ENCODE results near the gene CABLES2.
"Not testable (repeated sequence)": the region's sequence is repeated elsewhere in the genome, so short reads cannot be mapped to it uniquely, and the experiment has no call there.

Gene CABLES2

GRCh38 chr20:62387933-62388635 is 19.0 kb downstream of the CABLES2 start:
- FAIRE-seq: no peak

GRCh38 chr20:62387219-62387913 is 19.7 kb downstream of the CABLES2 start:
- FAIRE-seq: no peak

GRCh38 chr20:62386383-62387218 is 20.5 kb downstream of the CABLES2 start, which contains the start of gene RPS21:
Gene RPS21 (plus strand): TSS chr20:62387103. CDS start chr20:62387339, 236 bp downstream.
- FAIRE-seq: no peak

GRCh38 chr20:62382306-62383198 is 24.5 kb downstream of the CABLES2 start:
- no peak for FAIRE-seq

GRCh38 chr20:62381842-62382241 is 25.2 kb downstream of the CABLES2 start:
- no peak for FAIRE-seq

GRCh38 chr20:62381202-62381797 is 25.8 kb downstream of the CABLES2 start:
- FAIRE-seq: no peak

- no peak for FAIRE-seq
Observed at GRCh38 chr20:62378215-62378614, 28.9 kb downstream of the CABLES2 start.

- FAIRE-seq: no peak
Observed at GRCh38 chr20:62377615-62378178, 29.4 kb downstream of the CABLES2 start.

- no peak for FAIRE-seq
Observed at GRCh38 chr20:62377064-62377461, 30.0 kb downstream of the CABLES2 start.

- no peak for FAIRE-seq
Observed at GRCh38 chr20:62376112-62377063, 30.7 kb downstream of the CABLES2 start.

- FAIRE-seq: no peak
Observed at GRCh38 chr20:62374331-62375152, 32.5 kb downstream of the CABLES2 start.

GRCh38 chr20:62373631-62374179 is 33.4 kb downstream of the CABLES2 start:
- FAIRE-seq: not testable (repeated sequence)

- FAIRE-seq: no peak
Observed at GRCh38 chr20:62372042-62372993, 34.8 kb downstream of the CABLES2 start.

- FAIRE-seq: no peak
Observed at GRCh38 chr20:62371588-62372041, 35.5 kb downstream of the CABLES2 start.

GRCh38 chr20:62370807-62371587 is 36.1 kb downstream of the CABLES2 start:
- FAIRE-seq: no peak

- no peak for FAIRE-seq
Observed at GRCh38 chr20:62370115-62370806, 36.8 kb downstream of the CABLES2 start.

- no peak for FAIRE-seq
Observed at GRCh38 chr20:62369815-62370114, 37.3 kb downstream of the CABLES2 start.

Data from islet of Langerhans (tissue), 1 donor.